Measurements from ENCODE around the gene LEF1.

The LEF1 gene

DNA sequence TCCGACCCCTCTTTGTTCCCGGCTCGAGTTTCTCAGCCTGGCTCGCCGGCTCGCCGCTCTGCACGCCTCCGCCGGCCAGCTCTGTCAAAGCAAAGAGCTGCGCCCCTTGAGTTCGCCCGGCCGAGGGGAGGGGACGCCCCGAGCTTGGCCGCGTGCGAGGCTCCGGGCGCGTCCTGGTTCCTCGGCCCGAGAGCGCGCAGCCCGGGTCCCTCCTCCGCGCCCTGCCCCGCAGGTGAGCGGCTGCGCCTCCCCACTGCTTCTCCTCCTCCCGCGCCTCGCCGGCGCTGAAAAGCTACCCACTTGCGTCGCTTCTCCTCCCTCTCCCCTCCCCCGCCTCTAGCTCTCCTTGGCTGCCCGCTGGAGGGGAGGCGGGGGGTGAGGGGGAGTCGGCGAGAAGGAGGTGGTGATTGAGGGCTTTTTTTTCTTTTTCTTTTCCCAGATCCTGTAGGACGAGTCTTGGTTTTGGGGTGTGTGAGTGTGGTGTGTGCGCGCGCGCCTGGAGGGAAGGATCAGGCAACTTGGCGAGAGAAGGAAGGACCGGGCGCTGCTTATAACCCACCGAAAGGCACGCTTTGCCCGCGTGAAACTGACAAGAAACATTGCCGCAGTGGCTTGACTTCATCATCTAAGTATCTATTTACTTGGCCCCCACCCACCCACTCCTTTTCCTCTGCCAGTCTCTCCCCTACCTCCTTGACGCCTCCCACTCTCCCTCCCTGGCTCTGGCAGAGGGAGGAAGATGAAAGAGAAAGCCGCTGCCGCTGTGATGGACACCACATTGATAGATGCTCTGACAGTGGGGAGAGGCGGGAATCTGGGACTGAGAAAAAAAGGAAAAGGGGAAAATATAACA is at the start of gene LEF1:
Gene LEF1, minus strand, starts transcription at position 262 of the 853 bp plus-strand sequence. CDS start 1,165 bp downstream, outside the sequence.
- DNase-seq (ENCODE audit: low read depth): no peak

DNA sequence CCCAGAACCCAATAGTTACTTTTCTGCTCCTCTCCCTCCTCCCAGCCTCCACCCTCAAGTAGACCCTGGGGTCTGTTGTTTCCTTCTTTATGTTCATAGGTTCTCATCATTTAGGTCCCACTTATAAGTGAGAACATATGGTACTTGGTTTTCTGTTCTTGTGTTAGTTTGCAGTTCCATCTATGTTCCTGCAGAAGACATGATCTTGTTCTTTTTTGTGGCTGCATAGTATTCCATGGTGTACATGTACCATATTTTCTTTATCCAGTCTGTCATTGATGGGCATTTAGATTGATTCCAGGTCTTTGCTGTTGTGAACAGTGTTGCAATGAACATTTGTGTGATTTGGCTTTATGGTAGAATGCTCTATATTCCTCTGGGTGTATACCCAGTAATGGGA is 47.8 kb upstream of the LEF1 start:
- no peak for DNase-seq (ENCODE audit: low read depth)

DNA sequence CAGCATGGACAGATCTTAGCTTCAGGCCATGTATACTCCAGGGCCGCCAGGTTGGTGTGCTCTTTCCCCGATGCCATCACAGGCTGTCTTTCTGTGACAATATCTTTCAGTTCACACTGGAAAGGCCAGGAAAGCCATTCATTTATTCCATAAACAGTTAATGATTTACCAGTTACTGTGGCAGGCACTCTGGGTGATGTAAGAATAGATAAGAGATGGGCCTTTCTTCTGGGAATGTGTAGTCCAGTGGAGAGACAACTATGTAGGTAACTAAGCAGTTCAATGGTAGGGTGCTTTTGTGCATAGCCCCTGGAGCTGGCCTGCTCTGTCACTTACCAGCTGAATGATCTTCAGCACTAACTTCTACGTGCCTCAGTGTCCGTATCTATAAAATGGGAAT is 46.3 kb upstream of the LEF1 start:
- DNase-seq (ENCODE audit: low read depth): no peak

GRCh38 chr4:108213723-108214122 is 45.0 kb upstream of the LEF1 start:
- DNase-seq (ENCODE audit: low read depth): no peak

DNA sequence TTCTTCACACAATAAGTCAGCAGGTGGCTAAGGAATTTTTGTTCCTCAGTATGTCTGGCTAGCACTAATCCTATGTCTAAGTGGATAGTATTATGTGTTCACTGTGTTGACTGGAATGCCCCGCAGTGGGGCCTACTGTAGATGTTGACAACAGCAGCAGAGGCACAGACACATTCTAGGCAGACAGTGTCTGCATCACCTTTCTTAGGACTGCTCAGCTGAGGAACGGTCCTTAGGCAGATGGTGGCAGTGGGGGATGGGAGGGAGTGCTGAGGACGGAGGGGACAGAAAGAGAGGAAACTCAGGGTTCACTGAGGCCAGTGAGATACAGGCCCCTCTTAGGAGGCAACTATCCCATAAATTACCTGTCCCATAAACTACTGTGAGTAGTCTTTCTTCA is 44.6 kb upstream of the LEF1 start:
- DNase-seq (ENCODE audit: low read depth): no peak

- DNase-seq (ENCODE audit: low read depth): no peak
Observed at GRCh38 chr4:108210989-108211835, 42.5 kb upstream of the LEF1 start.

- DNase-seq (ENCODE audit: low read depth): no peak
Observed at GRCh38 chr4:108209489-108209888, 40.8 kb upstream of the LEF1 start.

- DNase-seq (ENCODE audit: low read depth): no peak
Observed at GRCh38 chr4:108205859-108206258, 37.1 kb upstream of the LEF1 start.

DNA sequence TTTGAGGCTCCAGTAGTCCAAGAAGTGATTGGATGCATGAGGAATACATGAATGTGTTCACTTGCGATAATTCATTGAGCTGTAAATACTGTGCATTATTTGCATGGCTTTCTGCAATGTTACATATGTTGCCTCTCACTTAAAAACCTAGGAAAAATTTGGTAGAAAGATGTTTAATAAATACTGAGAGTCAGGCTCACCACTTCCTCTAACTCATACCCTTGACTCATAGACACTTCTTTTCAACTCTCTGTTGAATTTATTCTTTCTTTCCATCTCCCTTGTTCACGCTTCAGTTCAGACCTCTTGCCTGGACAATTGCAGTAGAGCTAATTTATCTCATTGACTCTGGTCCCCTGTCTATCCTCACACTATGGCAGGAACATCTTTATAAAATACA is 35.8 kb upstream of the LEF1 start:
- no peak for DNase-seq (ENCODE audit: low read depth)

- no peak for DNase-seq (ENCODE audit: low read depth)
Observed at GRCh38 chr4:108203377-108203776, 34.6 kb upstream of the LEF1 start.

DNA sequence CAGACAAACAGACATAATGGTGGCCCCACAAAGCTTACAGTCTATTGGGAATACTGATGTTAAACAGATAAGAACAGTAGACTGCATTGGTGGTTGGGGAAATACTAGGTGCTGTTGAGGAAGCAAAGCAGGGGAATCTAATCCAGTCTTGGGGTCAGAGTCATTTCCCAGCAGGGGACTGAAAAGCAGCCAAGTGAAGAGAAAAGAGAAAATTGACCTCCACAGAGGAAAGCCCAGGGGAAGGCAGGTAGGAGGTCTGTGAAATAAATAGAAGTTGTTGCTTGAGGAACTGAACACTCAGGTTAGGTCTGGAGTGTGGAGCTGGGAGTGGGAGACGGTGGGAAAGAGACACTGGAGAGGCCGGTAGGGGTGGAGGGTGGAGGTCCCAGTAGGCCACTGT is 33.0 kb upstream of the LEF1 start:
- DNase-seq (ENCODE audit: low read depth): no peak

- no peak for DNase-seq (ENCODE audit: low read depth)
Observed at GRCh38 chr4:108199881-108200280, 31.1 kb upstream of the LEF1 start.

- no peak for DNase-seq (ENCODE audit: low read depth)
Observed at GRCh38 chr4:108193886-108194672, 25.3 kb upstream of the LEF1 start.

- DNase-seq (ENCODE audit: low read depth): no peak
Observed at GRCh38 chr4:108192935-108193334, 24.2 kb upstream of the LEF1 start.

DNA sequence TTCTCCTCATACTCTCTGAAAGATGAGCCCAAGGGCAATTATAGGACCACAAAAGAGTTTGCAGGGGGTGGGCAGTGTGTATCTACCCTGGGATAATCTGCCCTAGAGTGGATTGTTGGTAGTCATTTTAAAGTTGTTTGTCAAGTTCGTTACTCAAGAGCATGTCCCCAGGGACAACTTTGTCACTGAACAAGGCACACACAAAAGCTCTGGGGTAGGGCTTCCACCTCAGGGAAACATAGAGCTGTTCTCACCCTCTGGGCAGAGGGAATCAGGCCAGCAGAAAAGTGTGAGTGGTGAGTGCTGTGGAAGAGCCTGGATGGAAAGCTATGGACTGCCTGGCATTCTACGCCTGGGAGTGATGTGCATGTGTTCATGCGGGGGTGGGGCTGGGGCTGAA is 23.3 kb upstream of the LEF1 start:
- DNase-seq (ENCODE audit: low read depth): no peak

DNA sequence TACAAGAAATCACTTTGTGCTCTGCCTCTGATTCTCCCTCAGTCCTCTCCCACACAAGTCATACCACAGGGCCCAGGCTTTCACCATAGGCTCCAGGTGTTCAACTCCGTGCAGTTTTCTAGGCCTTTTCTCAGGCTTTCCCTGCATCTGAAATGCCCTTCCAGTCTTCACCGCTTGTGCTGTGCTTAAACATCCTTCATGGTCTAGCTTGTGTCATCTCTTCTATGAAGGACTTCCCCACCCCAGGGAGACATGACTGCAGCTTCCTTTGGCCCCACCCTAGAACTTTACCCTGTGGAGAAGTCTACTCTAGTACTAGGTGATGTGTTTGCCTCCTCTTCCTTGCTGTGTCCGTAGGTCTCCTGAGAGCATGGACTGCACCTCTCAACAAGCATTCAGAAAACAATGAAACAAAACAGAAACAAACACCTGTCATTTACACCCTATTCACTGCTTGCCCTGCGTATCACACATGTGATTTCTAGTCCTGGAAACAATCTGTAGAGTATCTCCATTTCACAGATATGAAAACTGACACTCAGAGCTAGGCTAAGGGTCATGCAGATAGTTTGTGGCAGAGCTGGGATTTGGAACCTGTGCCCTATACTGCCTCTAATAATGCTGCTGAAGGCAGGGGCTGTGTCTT is 22.7 kb upstream of the LEF1 start:
- no peak for DNase-seq (ENCODE audit: low read depth)

DNA sequence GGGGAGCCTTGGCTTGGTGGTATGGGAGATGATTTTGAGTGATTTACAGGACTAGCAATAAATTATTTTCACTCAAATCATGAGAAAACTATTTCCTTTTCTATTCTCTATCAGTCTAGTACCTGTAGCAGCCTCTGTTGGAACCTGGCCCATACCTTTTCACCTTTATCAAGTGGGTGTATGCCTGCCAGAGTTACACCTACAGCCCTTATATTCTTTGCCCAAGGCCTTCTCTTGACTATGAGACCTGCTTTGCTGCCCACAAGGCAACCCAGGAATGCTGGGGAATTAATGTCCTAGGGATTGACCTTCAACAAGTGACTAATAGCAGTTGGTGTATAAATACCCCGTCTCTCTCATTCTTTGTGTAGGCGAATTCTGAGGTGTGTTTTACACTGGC is 20.0 kb upstream of the LEF1 start:
- DNase-seq (ENCODE audit: low read depth): no peak

- DNase-seq (ENCODE audit: low read depth): no peak
Observed at GRCh38 chr4:108185252-108185651, 16.5 kb upstream of the LEF1 start.

- no peak for DNase-seq (ENCODE audit: low read depth)
Observed at GRCh38 chr4:108184453-108185049, 15.8 kb upstream of the LEF1 start.

DNA sequence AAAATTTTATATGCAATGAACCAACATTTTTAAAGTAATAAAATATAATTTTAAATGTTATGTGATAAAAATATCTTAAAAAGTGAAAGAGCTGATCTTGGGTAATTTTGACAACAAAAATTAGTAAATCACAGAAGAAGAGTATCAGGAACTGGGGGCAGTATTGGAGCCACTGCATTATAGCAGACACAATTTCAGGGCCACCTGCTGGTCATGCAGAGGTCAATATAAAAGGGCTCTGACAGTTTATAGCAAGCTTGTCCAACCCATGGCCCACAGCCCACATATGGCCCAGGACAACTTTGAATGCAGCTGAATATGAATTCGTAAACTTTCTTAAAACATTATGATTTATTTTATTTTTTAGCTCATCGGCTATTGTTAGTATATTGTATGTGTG is 13.0 kb upstream of the LEF1 start:
- no peak for DNase-seq (ENCODE audit: low read depth)

- DNase-seq (ENCODE audit: low read depth): no peak
Observed at GRCh38 chr4:108180513-108180912, 11.8 kb upstream of the LEF1 start.

DNA sequence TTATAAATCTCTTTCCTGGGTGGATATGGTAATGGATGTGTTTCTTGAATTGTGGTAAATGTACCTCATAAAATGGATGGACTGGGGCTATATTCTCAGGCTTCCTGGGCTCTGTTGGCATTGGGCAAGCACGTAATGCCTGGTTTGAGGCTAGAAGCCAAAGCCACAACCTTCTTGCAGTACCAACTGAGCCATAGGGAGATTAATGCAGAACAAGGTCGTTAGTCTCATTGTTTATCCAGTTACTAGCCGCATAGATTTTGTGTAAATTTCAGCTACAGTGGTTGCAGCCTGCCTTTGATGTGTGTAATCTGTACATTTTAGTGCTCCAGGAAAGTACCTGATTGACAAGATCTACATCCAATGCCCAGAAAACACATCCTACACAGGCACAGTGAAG is 7.2 kb upstream of the LEF1 start:
- DNase-seq (ENCODE audit: low read depth): no peak

Data from stimulated activated CD8-positive, alpha-beta memory T cell treated with anti-CD3 and anti-CD28 coated beads, Interleukin-12 subunit alpha, Interleukin-12 subunit beta, amount 100 ng/mL, for 1 hour (primary cell).